HCT116 (cell line): Measurements from ENCODE around the gene C1QTNF3.

Experiments used
- CTCF ChIP-seq, 3 experiments: fragments of 200-600 bp in 1 of 3; sonication (generic) in 1 of 3; IDR thresholded peaks in 2 of 3; conservative IDR thresholded peaks in 1 of 3; 2 replicates each; pipeline ENCODE4 v1.5.1; 2012 to 2017; ENCODE audit warnings: low read depth in 2 of 3, low read length in 2 of 3, antibody characterized with exemption in 1 of 3, borderline replicate concordance in 1 of 3, control low read depth in 1 of 3, mild to moderate bottlenecking in 1 of 3, mixed read lengths in 1 of 3, mixed run types in 1 of 3, moderate library complexity in 1 of 3; ENCODE audit not compliant: insufficient read depth in 1 of 3
- EGR1 ChIP-seq: IDR thresholded peaks from 2 replicates; pipeline ENCODE4 v1.6.1; 2012; ENCODE audit warnings: low read depth
- EZH2 ChIP-seq: fragments of 200-600 bp; sonication (generic); IDR thresholded peaks from 2 replicates; pipeline ENCODE4 v1.6.1; 2017; ENCODE audit warnings: antibody characterized with exemption, mixed run types
- EZH2phosphoT487 ChIP-seq: fragments of 200-600 bp; IDR thresholded peaks from 2 replicates; pipeline ENCODE4 v1.6.1; 2018; ENCODE audit warnings: antibody characterized with exemption, borderline replicate concordance
- FOSL1 ChIP-seq: IDR thresholded peaks from 2 replicates; pipeline ENCODE4 v1.6.1; 2012; ENCODE audit warnings: low read depth
- MAX ChIP-seq: IDR thresholded peaks from 2 replicates; pipeline ENCODE4 v1.6.1; 2012
- POLR2A ChIP-seq: IDR thresholded peaks from 2 replicates; pipeline ENCODE4 v1.7.0; 2011; ENCODE audit warnings: borderline replicate concordance; ENCODE audit not compliant: insufficient read depth, insufficient read length; ENCODE audit errors: extremely low read depth
- POLR2AphosphoS5 ChIP-seq: IDR thresholded peaks from 2 replicates; pipeline ENCODE4 v1.6.1; 2011; ENCODE audit warnings: mild to moderate bottlenecking, low read depth, low read length, moderate library complexity
- RAD21 ChIP-seq: IDR thresholded peaks from 2 replicates; pipeline ENCODE4 v1.6.1; 2012; ENCODE audit warnings: low read depth, mild to moderate bottlenecking
- REST ChIP-seq: IDR thresholded peaks from 2 replicates; pipeline ENCODE4 v1.6.1; 2012; ENCODE audit warnings: low read depth
- SIN3A ChIP-seq: IDR thresholded peaks from 2 replicates; pipeline ENCODE4 v1.6.1; 2012; ENCODE audit warnings: low read depth
- SRF ChIP-seq: IDR thresholded peaks from 2 replicates; pipeline ENCODE4 v1.6.1; 2012; ENCODE audit warnings: low read depth
- YY1 ChIP-seq: IDR thresholded peaks from 2 replicates; pipeline ENCODE4 v1.6.1; 2011; ENCODE audit warnings: low read length, low read depth, moderate library complexity, mild to moderate bottlenecking; ENCODE audit not compliant: insufficient replicate concordance; ENCODE audit errors: extremely low read depth
- ZNF274 ChIP-seq: fragments of 200-500 bp; sonication (Bioruptor generic); IDR thresholded peaks from 2 replicates; pipeline ENCODE4 v1.6.1; 2014; ENCODE audit warnings: mild to moderate bottlenecking, low read depth, low read length, inconsistent platforms

GRCh38 chr5:33984671-33985124 is 58.3 kb downstream of the C1QTNF3 start, which contains the start of gene SLC45A2:
- no peak for TF ChIP-seq POLR2AphosphoS5
- no peak for TF ChIP-seq EZH2
- no peak for TF ChIP-seq CTCF (IDR thresholded peaks at IDR 0.05 in 2 of 3, conservative IDR thresholded peaks at IDR 0.05 in 1 of 3; ENCODE audit: borderline replicate concordance in 1 of 3, insufficient read depth in 1 of 3, low read depth in 2 of 3, low read length in 2 of 3)
- no peak for TF ChIP-seq RAD21
- no peak for TF ChIP-seq REST
- no peak for TF ChIP-seq FOSL1
- no peak for TF ChIP-seq ZNF274
- TF ChIP-seq EZH2phosphoT487 = no peak
- TF ChIP-seq YY1 = no peak
- TF ChIP-seq POLR2A = no peak
- no peak for TF ChIP-seq SIN3A
- TF ChIP-seq MAX = no peak
- no peak for TF ChIP-seq EGR1
- no peak for TF ChIP-seq SRF
